ENCODE data around the gene DPYSL4. TPM values are rescaled to one million over a fixed set of nuclear protein-coding genes. Genes with fewer than 3 reads are reported as not detected.

The DPYSL4 gene
- total RNA-seq, 1 experiment from 2014 or later: 9.9 TPM

- no peak overlapping the region for H3K4me3 ChIP-seq (ENCODE audit: low read depth in 2 of 2, low read length in 2 of 2)
- in situ Hi-C loops (cut with HindIII; ENCODE audit: low pct_unique_long_range_greater_than_20kb, low sequenced_read_pairs): no loop called here
- intact Hi-C loops (cut with micrococcal nuclease; ENCODE audit: unreplicated experiment): no loop called here
- DNase-seq (ENCODE audit: low read depth, low spot score) (no peak), ATAC-seq (no peak)
- H3K4me1 ChIP-seq (ENCODE audit: control insufficient read depth, insufficient read depth, low read length): no peaks in the 10 kb centered on the region; the same call in 1 of the 2 replicates
- CTCF ChIA-PET: no interaction called here
- no peak overlapping the region for H3K27ac ChIP-seq (ENCODE audit: low read length)
- POLR2A ChIA-PET: no interaction called here
- BruUV-seq (replicated peaks): no TSS peak
- TF ChIP-seq, protein P1, sequence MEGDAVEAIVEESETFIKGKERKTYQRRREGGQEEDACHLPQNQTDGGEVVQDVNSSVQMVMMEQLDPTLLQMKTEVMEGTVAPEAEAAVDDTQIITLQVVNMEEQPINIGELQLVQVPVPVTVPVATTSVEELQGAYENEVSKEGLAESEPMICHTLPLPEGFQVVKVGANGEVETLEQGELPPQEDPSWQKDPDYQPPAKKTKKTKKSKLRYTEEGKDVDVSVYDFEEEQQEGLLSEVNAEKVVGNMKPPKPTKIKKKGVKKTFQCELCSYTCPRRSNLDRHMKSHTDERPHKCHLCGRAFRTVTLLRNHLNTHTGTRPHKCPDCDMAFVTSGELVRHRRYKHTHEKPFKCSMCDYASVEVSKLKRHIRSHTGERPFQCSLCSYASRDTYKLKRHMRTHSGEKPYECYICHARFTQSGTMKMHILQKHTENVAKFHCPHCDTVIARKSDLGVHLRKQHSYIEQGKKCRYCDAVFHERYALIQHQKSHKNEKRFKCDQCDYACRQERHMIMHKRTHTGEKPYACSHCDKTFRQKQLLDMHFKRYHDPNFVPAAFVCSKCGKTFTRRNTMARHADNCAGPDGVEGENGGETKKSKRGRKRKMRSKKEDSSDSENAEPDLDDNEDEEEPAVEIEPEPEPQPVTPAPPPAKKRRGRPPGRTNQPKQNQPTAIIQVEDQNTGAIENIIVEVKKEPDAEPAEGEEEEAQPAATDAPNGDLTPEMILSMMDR (IDR thresholded peaks at IDR 0.05): no peak
- TF ChIP-seq POLR2AphosphoS5 (IDR thresholded peaks at IDR 0.05; ENCODE audit: low read depth, low read length): no peak
- no peak for TF ChIP-seq REST (IDR thresholded peaks at IDR 0.05; ENCODE audit: insufficient read depth in 1 of 2, low read depth in 2 of 2, low read length in 1 of 2)
- no peak for TF ChIP-seq TCF7L2 (IDR thresholded peaks at IDR 0.05; ENCODE audit: low read depth, low read length)
- H3K9me3 ChIP-seq (ENCODE audit: control insufficient read depth, insufficient read depth, low read depth, low read length): no peaks in the 10 kb centered on the region
- H3K27me3 ChIP-seq (ENCODE audit: control insufficient read depth, insufficient read depth, low read length): no peaks in the 10 kb centered on the region
- H3K36me3 ChIP-seq (ENCODE audit: control insufficient read depth, insufficient read depth, low read length): no peaks in the 10 kb centered on the region
Measured at GRCh38 chr10:132156382-132156781, 30.4 kb upstream of the DPYSL4 start.

- no peak for TF ChIP-seq REST (IDR thresholded peaks at IDR 0.05; ENCODE audit: insufficient read depth in 1 of 2, low read depth in 2 of 2, low read length in 1 of 2)
- TF ChIP-seq, protein P1 (IDR thresholded peaks at IDR 0.05): no peak
- no peak for TF ChIP-seq TCF7L2 (IDR thresholded peaks at IDR 0.05; ENCODE audit: low read depth, low read length)
- no peak for TF ChIP-seq SIN3A (IDR thresholded peaks at IDR 0.05; ENCODE audit: borderline replicate concordance, insufficient read depth, low read depth, low read length)
- no peak for TF ChIP-seq POLR2AphosphoS5 (IDR thresholded peaks at IDR 0.05; ENCODE audit: low read depth, low read length)
- Histone ChIP-seq H3K4me3 (ENCODE audit: low read depth in 2 of 2, low read length in 2 of 2) (no peak overlapping the region), H3K9me3 (ENCODE audit: control insufficient read depth, insufficient read depth, low read depth, low read length) (no peaks in the 10 kb centered on the region), H3K27ac (ENCODE audit: low read length) (no peak overlapping the region), H3K4me1 (ENCODE audit: control insufficient read depth, insufficient read depth, low read length) (peaks cover 3% of the 10 kb centered on the region), H3K27me3 (ENCODE audit: control insufficient read depth, insufficient read depth, low read length) (no peaks in the 10 kb centered on the region), H3K36me3 (ENCODE audit: control insufficient read depth, insufficient read depth, low read length) (no peaks in the 10 kb centered on the region)
- BruUV-seq (replicated peaks): no TSS peak
- POLR2A ChIA-PET: interaction anchor here (0.6 kb wide), 1 partner anchor 97 kb away, joined by 3 read pairs; no protein-coding TSS in a partner anchor
- in situ Hi-C loops (cut with HindIII; ENCODE audit: low pct_unique_long_range_greater_than_20kb, low sequenced_read_pairs): no loop called here
- CTCF ChIA-PET: no interaction called here
- intact Hi-C loops (cut with micrococcal nuclease; ENCODE audit: unreplicated experiment): no loop called here
- DNase-seq (ENCODE audit: low read depth, low spot score): no peak
- no peak for ATAC-seq
Measured at GRCh38 chr10:132157101-132157500, 29.6 kb upstream of the DPYSL4 start.

All from Panc1 (cell line).